HG02870 (cell line): ENCODE measurements around the gene C12orf42.
A peak's percentile ranks its signal among the peaks of the same experiment; 100 is the strongest.

Experiments used
- ATAC-seq: cut with Tn5 transposase; IDR thresholded peaks from one replicate; pipeline ENCODE4 v1.9.1; 2021; ENCODE audit warnings: mild to moderate bottlenecking, moderate library complexity; ENCODE audit not compliant: unreplicated experiment

C12orf42 gene

DNA sequence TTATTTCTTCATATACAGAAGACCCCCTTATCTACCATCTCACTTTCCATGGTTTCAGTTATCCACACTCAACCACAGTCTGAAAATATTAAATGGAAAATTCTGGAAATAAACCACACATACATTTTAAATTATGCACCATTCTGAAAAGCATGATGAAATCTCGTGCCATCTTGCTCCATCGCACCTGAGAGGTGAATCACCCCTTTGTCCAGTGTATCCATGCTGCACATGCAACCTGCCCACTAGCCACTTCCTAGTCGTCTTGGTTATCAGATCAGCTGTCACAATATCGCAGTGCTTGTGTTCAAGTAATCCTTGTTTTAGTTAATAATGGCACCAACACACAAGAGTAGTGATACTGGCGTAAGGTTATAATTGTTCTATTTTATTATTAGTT, 145.7 kb downstream of the C12orf42 start:
- ATAC-seq = no peak

DNA sequence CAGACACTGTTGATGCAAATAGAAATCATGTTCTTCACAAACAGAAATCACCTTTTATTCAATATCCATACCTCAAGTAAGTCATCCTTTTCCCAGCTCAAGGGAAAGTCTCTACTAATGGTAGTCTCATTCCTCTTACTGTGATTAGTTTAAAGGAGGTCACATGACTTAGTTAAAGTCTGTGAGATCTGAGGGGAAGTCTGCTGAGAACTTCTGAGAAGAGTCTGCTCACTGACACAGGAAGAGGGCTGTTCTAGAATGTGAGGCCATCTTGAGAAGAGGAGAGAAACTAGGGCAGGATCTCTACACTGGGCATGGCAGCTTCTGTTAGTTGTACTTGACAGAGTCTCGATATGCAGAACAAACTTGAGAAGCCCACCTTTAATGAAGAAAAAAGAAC, 146.8 kb downstream of the C12orf42 start:
- ATAC-seq = no peak

DNA sequence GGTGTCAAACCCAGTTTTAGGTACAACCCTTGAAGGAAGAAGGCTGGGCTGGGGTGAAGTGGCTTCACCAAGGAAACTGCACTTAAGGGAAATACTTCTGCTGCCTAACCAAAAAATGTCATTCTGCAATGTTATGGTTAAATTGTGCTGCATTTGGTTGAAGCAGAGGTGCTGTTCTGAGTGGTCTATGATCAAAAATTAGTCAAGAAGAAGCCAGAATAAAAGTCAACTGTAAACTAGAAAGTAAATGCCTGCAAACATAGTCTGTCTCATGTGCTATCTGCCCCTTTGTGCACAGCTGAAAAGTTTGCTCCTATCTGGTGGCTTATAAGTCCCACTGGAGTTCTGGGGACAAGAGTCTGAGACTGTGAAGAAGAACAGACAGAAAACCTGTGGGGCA, 158.8 kb downstream of the C12orf42 start:
- no peak for ATAC-seq

DNA sequence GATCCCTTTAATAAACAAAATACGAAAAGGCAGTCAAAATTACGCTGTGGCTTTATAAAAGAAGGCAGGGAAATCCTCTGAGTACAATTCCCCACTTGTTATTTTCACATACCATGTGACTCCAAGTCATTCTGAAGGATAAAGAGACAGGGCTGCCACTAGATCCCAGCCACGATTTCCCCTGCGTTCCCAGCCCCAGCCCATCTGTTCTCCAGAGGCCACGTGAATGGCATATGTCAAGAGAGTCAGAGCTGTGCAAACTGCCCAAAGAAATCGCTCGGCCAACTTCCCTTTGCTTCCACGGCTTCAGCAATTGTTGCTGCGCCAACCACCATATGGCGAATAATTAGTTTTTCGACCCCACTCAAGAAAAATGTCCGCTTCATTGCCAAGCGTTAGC, 161.3 kb downstream of the C12orf42 start:
- ATAC-seq = no peak

DNA sequence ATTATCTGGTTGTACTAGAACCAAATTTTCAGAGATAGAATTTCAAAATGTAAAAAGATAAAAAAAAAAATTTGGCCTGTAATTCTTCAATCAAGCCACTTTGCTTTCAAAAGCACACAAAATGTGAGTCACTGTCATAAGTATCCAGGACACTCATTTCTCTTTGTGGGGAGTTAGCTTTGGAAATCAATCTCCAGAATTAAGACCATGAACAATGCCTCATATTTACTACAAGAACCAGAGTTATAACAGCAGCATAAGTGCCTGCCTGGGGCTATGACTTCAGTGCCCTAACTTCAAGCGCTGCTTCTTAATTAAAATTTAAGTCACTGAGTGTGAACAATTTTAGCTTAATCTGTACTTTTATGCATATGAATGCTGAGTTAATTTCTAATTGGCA, 162.1 kb downstream of the C12orf42 start:
- no peak for ATAC-seq

DNA sequence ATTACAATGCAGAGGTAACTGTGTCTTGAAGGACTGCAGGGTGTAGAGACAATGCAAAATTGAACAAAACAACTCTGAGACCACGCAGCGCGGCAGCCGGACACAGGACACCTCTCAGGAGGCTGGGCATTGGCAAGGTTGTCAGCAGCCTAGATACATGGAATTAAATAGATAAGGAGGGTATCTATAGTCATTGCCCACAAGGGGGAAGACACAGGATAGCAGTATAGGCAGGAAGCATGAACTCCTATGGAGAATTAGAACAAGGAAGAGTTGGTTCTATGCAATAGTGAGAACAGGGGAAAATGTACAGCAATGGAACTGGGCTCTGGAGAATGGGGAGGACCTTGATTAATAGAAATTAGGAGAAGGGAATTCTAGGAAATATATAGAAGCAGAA, 164.1 kb downstream of the C12orf42 start:
- ATAC-seq = no peak

DNA sequence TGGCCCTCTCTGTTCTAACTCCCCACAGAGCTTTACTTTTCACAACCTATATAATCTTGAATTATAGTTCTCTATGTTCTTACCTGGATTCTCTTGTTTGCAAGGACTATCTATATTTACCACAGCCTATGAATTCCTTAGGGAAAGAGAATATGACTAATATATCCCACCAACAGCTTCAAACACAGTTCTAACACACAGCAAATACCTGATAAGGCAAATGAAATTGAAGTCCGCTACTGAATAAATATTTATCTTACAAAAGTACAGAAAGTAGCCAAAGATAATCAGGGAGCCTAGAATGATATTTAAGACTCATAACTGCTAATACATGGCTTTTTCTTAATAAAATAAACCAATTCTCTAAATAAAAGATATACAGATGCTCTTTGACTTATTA, 165.1 kb downstream of the C12orf42 start:
- ATAC-seq = no peak

DNA sequence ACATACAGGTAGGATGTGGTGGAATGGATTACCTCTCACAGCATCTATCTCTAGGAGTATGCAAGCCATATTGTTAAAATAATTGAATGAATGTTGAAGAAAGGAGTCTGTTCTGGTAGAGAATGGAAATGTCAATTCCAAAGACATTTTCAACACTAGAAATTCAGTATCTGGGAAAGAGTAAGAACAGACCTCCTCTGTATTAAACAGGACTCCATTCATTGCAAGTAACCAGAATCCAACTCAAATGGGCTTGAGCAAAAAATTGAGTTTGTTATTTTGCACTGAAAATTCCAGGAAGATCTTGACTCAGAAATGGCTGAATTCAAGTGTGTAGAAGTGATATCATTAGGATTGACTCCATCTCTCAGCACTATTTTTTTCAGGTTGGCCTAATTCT, 168.1 kb downstream of the C12orf42 start:
- no peak for ATAC-seq

DNA sequence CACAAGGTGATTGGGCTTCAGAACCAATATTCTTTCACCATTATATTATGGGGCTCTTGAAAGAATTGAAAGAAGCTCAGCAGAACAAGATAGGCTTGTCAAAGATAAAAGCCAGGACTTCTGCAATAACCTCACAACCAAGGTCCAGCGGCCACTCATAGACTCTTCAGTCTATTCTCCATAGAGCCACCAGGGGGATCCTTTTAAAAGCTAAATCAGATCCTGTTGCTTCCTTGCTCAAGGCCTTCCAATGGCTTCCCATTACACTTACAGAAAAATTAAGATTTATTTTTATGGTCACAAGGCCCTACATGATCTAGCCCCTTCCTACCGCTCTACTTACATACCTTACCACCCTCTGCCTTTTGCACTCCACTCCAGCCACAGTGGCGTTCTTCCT, 169.6 kb downstream of the C12orf42 start:
- no peak for ATAC-seq

DNA sequence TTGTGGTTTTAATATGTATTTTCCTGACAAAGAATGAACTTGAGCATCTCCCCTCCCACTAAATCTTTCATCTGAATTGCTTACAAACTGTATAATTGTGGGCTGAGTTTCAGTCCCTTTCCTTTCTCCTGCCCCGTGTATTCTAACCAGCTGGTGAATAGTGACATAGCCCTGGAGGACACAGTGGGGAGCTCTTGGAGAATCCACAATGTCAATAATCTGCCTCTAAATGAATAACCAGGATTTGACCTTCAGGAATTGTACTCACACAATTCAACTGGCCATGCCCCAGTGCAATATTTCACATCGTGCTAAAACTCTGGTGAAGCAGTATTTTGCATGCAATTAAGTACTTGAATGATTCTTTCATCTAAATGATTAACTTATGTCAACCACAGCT, 177.2 kb downstream of the C12orf42 start:
- no peak for ATAC-seq

DNA sequence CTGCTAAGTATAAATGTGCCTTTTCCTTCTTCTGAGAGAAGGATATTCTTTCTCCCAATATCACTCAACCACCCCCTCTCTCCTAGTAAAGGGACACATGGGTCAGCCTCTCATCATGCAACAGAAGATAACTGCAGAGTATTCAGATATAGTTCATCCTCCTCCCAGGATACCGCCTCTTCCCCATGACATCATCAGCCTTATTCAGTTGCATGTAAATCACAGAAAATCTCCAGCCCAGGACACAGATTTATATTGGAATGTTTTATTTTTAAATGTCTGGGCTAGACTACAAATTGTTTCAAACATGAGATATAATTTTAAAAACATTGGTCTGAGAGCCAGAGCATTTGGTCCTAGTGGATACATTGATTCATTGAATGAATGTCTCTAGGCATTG, 178.5 kb downstream of the C12orf42 start:
- ATAC-seq = no peak

DNA sequence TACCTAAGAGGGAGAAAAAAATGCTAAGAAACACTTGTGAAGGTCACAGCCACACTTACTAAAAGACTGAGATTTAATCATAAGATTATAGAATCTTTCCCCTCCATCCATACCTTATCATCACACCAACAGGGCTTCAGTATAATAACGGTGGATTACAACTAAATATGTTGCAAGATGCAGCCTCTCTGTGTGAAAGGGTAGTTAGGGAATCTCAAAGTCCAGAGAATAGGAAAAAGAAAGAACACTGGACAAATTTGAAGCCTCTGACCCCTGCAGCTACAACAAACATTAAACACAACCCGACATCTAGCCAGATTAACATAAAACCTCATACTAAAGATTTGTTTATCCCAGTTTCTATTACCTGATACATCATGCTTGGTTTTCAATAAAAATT, 181.0 kb downstream of the C12orf42 start:
- no peak for ATAC-seq

DNA sequence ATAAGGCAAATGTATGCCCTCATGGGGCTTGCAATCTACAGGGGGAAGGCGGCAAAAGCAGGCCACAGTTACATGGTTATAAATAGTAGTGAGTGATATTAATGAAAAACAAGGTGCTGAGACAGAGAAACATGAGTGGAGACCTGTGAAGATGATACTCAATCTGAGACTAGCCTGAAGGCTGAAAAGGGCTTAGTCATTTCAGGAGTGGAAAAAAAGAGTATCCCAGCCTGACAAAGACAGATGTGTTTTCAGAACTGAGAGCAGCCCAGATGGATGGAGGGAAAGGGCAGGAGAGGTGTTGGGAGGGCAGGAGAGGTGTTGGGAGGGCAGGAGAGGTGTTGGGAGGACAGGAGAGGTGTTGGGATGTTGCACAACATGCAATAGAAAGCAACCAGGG, 181.9 kb downstream of the C12orf42 start:
- no peak for ATAC-seq

DNA sequence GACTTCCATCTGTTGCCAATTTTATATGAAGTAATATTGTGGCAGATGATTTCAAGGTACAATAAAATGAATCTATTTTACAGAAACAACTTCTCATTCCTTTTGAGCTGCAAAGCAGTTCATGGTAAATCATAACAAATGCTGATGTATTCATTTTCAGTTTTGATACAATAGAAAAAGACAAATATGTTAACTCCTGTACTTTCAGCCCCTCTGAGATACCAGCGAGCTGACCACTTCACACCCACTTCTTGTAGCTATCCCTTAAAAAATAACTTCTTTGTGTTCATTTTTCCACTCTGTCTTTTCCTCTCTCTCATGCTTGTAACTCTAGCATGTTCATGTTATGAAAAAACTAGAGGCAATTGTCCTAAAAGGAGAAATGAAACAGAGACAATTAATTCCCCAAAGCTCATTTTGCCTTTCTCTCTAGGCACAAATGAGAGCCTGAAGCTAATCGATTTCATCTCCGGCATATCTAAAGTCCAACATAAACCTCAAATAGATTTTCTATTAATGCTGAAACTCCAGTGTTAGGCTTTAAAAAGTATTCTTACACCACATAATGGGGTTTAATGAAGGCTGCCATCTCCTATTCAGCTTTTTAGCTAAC, 182.9 kb downstream of the C12orf42 start:
- ATAC-seq = no peak

DNA sequence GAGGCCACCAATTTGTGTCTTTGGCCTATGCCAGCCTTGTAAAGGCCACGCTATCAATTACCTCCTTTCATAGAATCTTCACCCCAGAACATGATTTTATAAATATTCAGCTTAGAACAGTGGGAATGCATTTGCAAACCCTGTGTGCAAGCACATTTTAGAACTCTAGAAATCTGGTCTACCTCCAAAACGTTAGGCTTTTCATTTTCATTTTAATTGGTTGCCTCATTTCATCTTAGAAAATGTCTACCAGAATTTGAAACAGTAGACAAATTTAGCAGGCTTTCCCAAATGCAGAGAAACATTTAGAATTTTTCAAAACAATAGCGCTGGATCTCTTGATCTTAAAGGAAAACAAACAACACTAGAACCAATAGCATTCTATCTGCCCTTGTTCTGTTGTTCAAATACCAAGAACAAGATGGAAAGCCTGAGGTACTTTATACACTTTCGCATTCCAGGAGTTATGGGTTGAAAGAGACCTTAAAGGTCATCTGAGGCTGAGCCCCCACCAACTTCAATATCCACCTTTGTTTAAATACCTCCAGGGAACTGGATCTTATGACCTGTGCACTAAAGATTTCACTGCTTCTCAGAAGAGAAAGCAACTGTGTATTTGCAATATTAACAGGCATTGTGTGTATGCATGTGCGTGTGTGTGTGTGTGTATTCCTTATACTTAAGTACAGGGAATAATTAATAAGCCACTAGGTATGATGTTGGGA, 185.1 kb downstream of the C12orf42 start:
- ATAC-seq = no peak

DNA sequence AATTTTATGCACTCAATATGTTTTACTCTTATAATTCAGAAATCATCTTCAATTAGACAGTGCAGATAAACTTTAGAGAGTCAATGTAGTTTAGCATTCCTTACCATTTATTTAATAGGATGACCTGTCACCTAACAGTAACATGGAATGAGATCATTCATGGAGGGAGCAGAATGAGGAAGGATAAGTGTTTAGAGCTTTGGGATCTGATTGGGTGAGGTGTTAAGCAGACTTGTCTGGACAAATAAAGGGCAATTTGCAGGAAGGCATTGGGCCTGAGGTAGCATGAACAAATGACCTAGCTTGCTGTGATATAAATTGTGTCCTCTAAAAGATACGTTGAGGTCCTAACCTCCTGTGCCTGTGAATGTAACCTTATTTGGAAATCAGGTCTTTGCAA, 187.4 kb downstream of the C12orf42 start:
- ATAC-seq = no peak

DNA sequence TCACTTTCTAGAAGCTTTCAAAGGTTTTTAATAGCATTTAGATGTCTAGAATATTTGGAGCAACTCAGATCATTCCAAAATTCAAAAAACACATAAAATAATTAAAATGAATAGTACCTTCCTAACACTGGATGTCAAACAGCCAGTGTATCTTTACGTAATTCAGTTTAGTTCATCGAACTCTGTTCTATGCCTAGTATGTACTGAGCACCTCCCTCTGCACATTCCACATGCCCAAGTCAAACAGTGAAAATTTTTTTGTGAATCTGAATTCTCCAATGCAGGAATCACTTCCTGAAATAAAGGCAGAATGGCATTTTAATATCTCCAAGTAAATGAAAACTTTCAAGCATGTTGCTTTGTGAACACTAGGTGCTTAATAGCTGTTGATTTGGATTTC, 192.3 kb downstream of the C12orf42 start:
- ATAC-seq = no peak

DNA sequence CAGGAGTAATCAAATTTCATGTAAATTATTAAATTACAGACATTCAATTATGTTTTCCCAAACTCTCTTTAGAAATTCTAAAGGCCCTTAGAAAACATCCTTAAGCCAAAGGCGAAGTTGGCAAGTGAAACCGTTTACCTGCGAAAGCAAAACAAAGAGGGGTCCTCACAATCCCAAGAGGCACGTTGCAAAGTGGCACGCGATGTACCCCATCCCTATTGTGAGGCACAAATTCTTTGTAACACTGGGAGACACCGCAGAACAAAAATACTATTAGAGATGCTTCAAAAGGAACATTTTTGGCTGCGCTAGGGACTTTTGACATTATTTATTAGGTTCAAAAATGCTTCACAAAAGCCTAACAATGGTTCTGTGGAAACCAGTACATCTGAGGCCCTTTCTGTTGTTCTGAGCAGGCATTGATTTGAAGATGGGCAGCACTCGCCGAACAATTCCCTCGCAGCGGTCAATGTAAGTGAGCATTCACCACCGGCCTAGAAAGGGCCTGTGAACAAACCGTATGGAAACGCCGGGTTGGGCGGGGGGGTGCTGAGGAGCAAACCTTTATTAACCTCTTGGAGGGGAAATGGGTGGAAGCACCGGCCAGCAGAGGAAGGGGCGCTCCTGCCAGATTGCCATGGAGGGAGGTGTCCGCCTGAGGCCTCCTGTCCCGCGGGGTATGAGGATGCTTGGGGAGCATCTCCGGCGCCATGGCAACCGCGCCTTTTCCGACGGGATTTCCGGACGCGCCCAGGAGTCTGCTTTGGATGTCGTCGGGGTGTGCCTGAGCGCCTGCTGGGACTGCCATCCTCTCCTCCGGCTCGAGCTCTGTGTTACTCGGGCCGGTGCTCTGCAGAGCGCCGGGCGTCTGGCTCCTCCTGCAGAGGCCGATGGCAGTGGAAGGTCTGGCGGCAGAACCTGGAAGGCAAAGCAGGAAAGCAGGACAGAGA, 193.9 kb downstream of the C12orf42 start:
- no peak for ATAC-seq

DNA sequence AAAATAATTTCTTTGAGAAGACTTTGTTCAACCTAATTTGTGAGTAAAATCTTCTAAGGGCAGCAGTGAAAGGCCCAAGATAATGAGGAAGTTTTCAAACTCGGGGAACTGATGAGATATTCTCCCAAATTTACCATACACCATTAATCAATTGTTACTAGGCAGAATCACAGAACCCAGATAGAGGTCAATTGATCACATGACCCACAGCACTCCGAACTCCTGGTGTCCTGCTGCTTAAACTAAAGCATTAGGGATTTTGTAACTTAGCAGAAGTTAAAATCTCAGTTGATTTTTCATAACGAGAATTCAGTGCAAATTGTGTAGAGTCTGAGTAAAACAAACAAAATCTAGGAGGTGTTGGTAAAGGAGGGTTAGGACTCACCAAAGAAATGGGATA, 207.8 kb downstream of the C12orf42 start:
- ATAC-seq = no peak

DNA sequence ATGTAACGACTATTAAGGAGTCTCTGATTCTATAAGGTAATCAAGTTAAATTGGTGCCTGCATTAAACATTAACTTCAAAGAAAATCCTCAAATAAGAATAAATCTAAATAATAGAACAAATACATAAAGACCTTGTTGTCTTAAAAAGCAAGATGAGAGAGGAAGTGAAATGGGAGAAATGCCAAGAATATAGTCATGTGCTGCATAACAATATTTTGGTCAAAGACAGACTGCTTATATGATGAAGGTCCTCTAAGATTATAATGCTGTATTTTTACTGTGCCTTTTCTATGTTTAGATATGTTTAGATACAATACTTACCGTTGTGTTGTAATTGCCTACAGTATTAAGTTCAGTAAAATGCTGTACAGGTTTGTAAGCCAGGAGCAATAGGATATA, 213.6 kb downstream of the C12orf42 start:
- ATAC-seq = no peak

DNA sequence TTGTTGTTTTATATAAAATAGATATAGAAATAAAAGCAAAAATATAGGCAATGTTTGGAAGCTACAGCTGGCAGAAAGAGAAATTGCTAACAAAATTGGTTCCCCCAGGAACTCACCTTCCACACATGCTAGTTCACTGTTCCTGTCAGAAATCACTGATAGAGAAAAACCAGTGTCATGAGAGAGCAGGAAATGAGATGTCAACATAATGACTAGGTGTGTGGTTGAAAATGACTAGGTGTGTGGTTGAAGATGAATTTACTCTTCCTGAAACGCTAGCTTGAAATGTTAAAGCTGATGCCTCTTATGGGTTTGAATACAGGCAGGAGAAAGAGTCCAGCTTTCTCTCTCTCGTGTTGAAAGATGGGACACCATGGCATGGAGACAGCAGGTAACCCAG, 216.3 kb downstream of the C12orf42 start:
- ATAC-seq = peak; percentile 91

DNA sequence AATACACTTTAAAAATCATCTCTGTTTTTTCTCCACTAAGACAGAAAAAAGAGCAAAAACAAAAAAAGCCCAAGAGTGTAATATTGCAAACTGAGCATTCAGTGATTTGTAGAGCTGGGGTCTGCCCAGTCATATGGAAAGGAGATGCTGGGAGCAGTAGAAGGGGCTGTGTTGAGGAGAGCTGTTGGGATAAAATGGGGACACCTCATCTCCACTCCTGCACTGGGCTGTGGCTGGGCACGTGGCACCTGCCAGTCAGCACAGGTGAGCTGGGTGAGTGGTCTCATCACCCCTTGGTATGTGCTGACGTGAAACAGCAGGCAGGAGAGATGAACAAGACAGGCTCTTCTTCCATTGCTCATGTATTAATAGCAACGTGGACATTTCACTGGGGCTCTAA, 217.4 kb downstream of the C12orf42 start:
- ATAC-seq = no peak
